HG02588 (cell line): ENCODE data around the gene CEACAM21.

Source experiments
- ATAC-seq: cut with Tn5 transposase; IDR thresholded peaks from one replicate; pipeline ENCODE4 v1.9.1; 2021; ENCODE audit warnings: mild to moderate bottlenecking, moderate library complexity; ENCODE audit not compliant: unreplicated experiment

The CEACAM21 gene

DNA sequence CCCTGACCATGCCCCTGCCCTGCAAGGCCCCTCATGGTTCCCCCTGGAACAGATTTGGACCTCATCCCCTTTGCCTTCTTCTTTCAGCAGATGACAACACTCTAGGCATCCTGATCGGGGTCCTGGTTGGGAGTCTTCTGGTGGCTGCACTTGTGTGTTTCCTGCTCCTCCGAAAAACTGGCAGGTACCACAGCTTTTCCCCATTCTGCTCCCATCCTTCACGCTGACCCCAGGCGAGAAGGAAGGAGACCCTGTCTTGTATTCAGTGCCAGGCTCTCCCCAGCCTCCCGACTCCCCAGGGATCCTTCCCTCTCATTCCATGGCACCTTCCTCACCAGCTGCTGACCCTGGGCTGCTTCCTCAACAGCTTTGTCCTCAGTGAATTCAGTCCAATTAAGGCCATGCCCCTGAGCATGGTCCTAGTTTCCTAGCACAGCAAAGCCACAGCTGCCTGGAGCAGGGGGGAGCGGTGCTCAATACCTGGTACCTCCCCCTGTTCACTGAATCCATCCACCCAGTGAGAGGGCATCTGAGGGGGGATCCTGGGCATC is 8.4 kb downstream of the CEACAM21 start:
- no peak for ATAC-seq

DNA sequence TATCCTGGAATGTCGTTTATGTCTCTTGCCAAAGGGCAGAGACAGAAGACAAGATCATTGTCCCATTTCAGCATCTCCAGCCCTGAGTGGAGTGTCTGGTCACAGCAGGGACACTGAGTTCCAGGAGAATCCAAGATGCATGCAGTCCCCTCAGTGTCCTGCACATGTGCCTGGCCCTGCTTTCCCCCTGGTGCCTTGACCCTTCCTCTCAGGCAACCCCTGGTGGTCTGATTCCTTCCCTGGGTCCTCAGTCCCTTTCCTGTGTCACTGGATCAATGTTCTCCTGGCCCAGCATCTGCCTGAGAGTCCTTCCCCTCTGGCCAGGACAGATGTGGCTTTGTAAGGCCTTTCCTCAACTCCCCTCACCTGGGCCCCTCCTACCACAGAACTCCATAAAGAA is 9.0 kb downstream of the CEACAM21 start:
- no peak for ATAC-seq

- ATAC-seq, result no peak
Measured at GRCh38 chr19:41586064-41586463, 10.1 kb downstream of the CEACAM21 start.

- ATAC-seq, result no peak
Measured at GRCh38 chr19:41587101-41587837, 11.3 kb downstream of the CEACAM21 start.

GRCh38 chr19:41587838-41588210 is 11.9 kb downstream of the CEACAM21 start:
- ATAC-seq, result no peak

GRCh38 chr19:41588497-41589209 is 12.7 kb downstream of the CEACAM21 start:
- ATAC-seq, result no peak

- ATAC-seq, result no peak
Measured at GRCh38 chr19:41589371-41589770, 13.4 kb downstream of the CEACAM21 start.

DNA sequence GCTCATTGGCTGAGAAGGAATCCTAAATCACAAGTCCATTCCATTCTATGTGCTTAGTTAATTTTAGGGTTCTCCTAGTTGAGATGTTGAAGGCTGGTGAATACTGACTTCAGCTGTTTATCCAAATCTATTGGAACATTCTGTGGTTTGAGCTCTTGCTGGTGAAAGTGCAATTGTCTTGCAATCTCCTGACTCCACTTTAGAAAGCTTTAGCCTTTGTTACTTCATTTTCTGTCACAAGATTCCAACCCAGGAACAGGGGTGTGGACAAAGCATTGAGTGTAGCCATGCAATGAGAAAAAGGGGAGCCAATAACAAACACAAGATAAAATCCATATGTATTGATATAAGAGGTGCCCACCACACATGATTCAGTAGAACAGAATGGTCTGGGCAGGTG is 15.0 kb downstream of the CEACAM21 start:
- no peak for ATAC-seq

GRCh38 chr19:41591951-41592562 is 16.1 kb downstream of the CEACAM21 start:
- ATAC-seq, result no peak

DNA sequence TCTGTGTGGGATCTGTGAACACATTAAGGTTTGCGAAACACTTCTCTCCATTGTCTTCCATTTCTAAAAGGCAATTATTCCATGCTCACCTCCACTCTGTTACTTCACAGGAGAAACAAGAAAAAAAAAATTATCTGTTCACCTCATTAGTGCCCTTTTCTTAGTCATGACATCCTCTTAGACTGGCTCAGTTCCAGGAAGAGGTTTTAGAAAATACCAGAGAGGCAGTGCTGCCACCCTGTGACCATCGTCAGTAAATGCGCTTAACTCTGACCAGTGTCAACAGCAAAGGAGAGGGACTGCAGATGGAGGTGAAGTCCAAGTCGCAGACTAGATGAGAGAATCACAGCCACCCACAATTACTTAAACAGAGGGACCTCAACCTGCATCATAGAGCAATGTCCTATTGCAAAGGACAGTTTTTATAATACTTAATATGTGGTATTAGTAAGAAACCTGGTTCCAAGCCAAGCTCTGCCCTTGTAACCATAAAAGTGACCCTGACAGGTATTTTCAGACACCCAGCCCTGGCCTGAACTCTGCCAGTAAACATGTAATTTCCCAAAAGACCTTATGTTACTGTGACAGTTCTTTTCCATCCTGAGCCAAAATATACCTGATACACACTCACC is 19.4 kb downstream of the CEACAM21 start:
- ATAC-seq, result no peak

GRCh38 chr19:41595890-41596280 is 19.9 kb downstream of the CEACAM21 start:
- no peak for ATAC-seq

GRCh38 chr19:41597600-41598041 is 21.7 kb downstream of the CEACAM21 start:
- ATAC-seq, result no peak

DNA sequence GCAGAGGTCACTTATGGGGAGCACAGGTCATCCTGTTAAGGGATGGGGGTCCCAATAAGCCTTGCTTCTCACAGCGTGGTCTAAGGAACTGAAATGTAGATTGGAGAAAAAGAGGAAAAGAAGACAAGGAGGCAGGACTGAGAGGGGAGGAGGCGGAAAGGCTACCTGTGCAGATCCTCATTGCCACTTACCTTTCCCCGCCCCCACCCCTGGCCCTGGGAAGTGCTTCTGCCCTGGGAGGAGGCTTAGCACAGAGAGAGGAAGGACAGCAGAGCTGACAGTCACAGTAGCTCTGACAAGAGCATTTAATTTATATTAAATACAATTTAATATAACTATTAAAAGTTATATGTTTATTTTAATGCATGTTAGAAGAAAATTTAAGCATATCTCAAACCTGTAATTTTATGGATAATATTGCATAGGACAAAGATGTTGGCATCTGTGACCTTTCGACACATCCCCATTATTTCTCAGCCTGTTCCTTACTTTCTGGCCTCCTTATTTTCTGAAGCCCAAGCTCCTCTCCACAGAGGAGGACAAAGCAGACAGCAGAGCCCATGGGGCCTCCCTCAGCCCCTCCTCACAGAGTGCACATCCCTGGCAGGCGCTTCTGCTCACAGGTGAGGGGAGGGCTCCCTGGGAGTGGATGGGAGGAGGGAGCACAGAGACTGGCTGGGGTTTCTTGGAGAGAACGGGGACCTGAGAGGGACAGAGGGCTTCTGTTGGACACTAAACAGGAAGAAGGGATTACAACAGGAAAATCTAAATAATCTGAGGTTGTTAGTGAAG is 23.4 kb downstream of the CEACAM21 start:
- no peak for ATAC-seq

GRCh38 chr19:41601771-41602170 is 25.8 kb downstream of the CEACAM21 start:
- no peak for ATAC-seq

- no peak for ATAC-seq
Measured at GRCh38 chr19:41604831-41605230, 28.9 kb downstream of the CEACAM21 start.

DNA sequence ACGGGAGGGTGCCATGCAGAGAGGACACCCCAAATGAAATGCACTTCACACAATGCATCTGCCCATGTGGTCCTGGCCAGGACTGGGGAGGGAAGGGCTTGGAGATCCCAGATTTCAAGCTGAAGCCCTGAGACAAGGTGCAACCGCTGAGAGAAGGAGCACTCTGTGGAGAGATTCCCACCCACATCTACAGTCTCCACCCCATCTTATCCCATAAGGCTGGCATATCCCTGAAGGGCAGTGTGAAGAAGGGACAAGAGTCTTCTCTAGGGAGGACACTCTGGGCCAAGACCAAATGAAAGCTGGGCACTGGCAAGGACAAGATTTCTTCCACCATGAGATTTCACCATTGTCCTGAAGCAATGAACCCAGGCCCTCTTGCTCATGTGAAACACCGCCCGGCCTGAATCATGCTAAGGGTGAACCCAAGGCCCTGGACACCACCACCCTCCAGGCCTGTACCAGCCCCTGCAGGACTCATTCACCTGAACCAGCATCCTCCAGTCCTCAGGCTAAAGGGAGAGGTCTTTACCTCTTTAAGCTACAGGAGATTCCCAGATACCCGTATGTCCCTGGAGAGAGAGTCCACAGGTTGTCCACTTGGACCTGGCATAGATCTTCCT is 30.4 kb downstream of the CEACAM21 start:
- no peak for ATAC-seq

DNA sequence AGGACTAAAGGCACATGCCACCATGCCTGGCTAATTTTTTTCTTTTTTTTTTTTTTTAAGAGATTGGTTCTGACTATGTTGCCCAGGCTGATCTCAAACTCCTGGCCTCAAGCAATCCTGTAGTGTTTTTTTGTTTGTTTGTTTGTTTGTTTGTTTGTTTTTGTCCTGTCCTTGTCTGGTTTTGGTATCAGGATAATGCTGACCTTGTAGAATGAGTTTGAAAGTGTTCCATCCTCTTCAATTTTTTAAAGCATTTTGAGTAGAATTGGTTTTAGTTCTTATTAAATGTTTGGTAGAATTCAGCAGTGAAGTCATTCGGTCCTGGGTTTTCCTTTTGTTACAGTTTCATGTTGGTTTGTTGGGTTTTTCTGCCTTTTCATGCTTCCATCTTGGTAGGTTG is 31.7 kb downstream of the CEACAM21 start:
- no peak for ATAC-seq

- ATAC-seq, result no peak
Measured at GRCh38 chr19:41610789-41611188, 34.8 kb downstream of the CEACAM21 start.

GRCh38 chr19:41612483-41612882 is 36.5 kb downstream of the CEACAM21 start:
- no peak for ATAC-seq

- no peak for ATAC-seq
Measured at GRCh38 chr19:41615207-41615606, 39.2 kb downstream of the CEACAM21 start.
